HepG2 (cell line): ENCODE results near the gene HK3. TPM values are rescaled to one million over a fixed set of nuclear protein-coding genes. Genes with fewer than 3 reads are reported as not detected.

Experiments
- CEBPB ChIP-seq: IDR thresholded peaks from 2 replicates; pipeline ENCODE4 v1.6.1; 2011; ENCODE audit warnings: low read depth, low read length, improper control_type of control experiment, borderline replicate concordance
- EED ChIP-seq: sonication (generic); formaldehyde crosslinking; IDR thresholded peaks from 2 replicates; pipeline ENCODE4 v1.5.0; 2020; ENCODE audit warnings: mild to moderate bottlenecking, missing genetic modification reagents
- HNRNPH1 ChIP-seq: fragments of 200-400 bp; formaldehyde crosslinking; optimal IDR thresholded peaks from 2 replicates; pipeline ENCODE3; 2017; ENCODE audit warnings: mild to moderate bottlenecking, low read depth, low read length
- IRF2 ChIP-seq: IDR thresholded peaks from 2 replicates; pipeline ENCODE4 v1.6.1; 2018; ENCODE audit warnings: missing genetic modification reagents, missing compliant biosample characterization
- PITX1 ChIP-seq: sonication (generic); formaldehyde crosslinking; IDR thresholded peaks from 2 replicates; pipeline ENCODE4 v1.5.1; 2020; ENCODE audit warnings: mild to moderate bottlenecking, missing genetic modification reagents
- POGZ ChIP-seq: sonication (generic); formaldehyde crosslinking; IDR thresholded peaks from 2 replicates; pipeline ENCODE4 v1.4.0; 2020; ENCODE audit warnings: mild to moderate bottlenecking, missing genetic modification reagents
- POLR2G ChIP-seq: fragments of 200-400 bp; formaldehyde crosslinking; IDR thresholded peaks from 2 replicates; pipeline ENCODE4 v1.6.1; 2018; ENCODE audit warnings: mild to moderate bottlenecking, low read depth, low read length, moderate library complexity
- PRDM15 ChIP-seq: sonication (generic); formaldehyde crosslinking; IDR thresholded peaks from 2 replicates; pipeline ENCODE4 v1.4.0; 2020; ENCODE audit warnings: missing genetic modification reagents
- THAP11 ChIP-seq: IDR thresholded peaks from 2 replicates; pipeline ENCODE4 v1.6.1; 2016; ENCODE audit warnings: missing biosample characterization, missing genetic modification reagents
- ZBTB38 ChIP-seq: sonication (generic); formaldehyde crosslinking; IDR thresholded peaks from 2 replicates; pipeline ENCODE4 v1.5.1; 2020; ENCODE audit warnings: mild to moderate bottlenecking, missing genetic modification reagents
- ZMAT5 ChIP-seq: sonication (generic); formaldehyde crosslinking; IDR thresholded peaks from 2 replicates; pipeline ENCODE4 v1.5.0; 2020; ENCODE audit warnings: mild to moderate bottlenecking, low read depth, missing genetic modification reagents, borderline replicate concordance
- ZNF768 ChIP-seq: sonication (generic); formaldehyde crosslinking; IDR thresholded peaks from 2 replicates; pipeline ENCODE4 v1.4.0; 2020; ENCODE audit warnings: missing genetic modification reagents
- polyA plus RNA-seq, 8 experiments: library from polyadenylated mRNA; depleted of rRNA in 3 of 8; stranded (reverse) in 7 of 8; unstranded in 1 of 8; fragments of >200 nt; fragmentation: Illumina TruSeq in 4 of 8; extraction: Trizol in 4 of 8; gene quantifications; 2 replicates each; pipeline versions ENCODE4 v1.2.1 to v1.2.3, GENCODE V29; 2011 to 2016; ENCODE audit warnings: low read depth in 4 of 8, missing spikeins in 1 of 8, mixed read lengths in 1 of 8; ENCODE audit not compliant: insufficient read depth in 1 of 8
- total RNA-seq, 5 experiments: library from RNA; depleted of rRNA; stranded (reverse); fragments of >200 nt; fragmentation: Illumina TruSeq; extraction: Trizol; gene quantifications; 2 replicates each; pipeline ENCODE4 v1.2.3, GENCODE V29; 2016; ENCODE audit warnings: low read depth in 1 of 5
- TF ChIP-seq, protein P1 (sequence below): sonication (generic); IDR thresholded peaks from 2 replicates; pipeline ENCODE4 v1.6.1; 2016; ENCODE audit warnings: low read depth, borderline replicate concordance

Gene HK3
- total and polyA plus RNA-seq, 2 of the 13 experiments (the other 11 are each of a cell fraction or from before 2014, with no cell fraction given): not detected

GRCh38 chr5:176837707-176838115, 61.4 kb downstream of the HK3 start (continued):
- TF ChIP-seq POGZ (CRISPR knock-in tag): peak; percentile 78
- peak; percentile 99 for TF ChIP-seq PITX1 (CRISPR knock-in tag)
- TF ChIP-seq IRF2 (CRISPR knock-in tag): peak; percentile 100
- TF ChIP-seq ZMAT5: peak; percentile 99
- peak; percentile 100 for TF ChIP-seq EED (CRISPR knock-in tag)
- TF ChIP-seq HNRNPH1: no peak
- no peak for TF ChIP-seq POLR2G
- TF ChIP-seq, protein P1, sequence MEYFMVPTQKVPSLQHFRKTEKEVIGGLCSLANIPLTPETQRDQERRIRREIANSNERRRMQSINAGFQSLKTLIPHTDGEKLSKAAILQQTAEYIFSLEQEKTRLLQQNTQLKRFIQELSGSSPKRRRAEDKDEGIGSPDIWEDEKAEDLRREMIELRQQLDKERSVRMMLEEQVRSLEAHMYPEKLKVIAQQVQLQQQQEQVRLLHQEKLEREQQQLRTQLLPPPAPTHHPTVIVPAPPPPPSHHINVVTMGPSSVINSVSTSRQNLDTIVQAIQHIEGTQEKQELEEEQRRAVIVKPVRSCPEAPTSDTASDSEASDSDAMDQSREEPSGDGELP: peak; percentile 57; the same call in 1 of the 2 replicates
- TF ChIP-seq ZBTB38 (CRISPR knock-in tag): peak; percentile 100
- TF ChIP-seq ZNF768 (CRISPR knock-in tag): peak; percentile 95
- peak; percentile 94 for TF ChIP-seq PRDM15
- TF ChIP-seq THAP11: peak; percentile 92
- TF ChIP-seq CEBPB: no peak; the same call in 1 of the 2 replicates
